SU-DHL-6 (cell line): ENCODE data around the gene ABLIM1.

Source experiments
- EZH2phosphoT487 ChIP-seq: fragments of 200-600 bp; sonication (generic), shearing (Covaris generic); conservative IDR thresholded peaks from 2 replicates; pipeline ENCODE4 v1.6.1; 2018; ENCODE audit warnings: mild to moderate bottlenecking, antibody characterized with exemption, low read length, moderate library complexity, mixed read lengths
- TF ChIP-seq, protein P1 (sequence below): fragments of 200-600 bp; sonication (generic); IDR thresholded peaks from one replicate; pipeline ENCODE4 v1.5.1; 2017; ENCODE audit warnings: antibody characterized with exemption, mild to moderate bottlenecking, low read length, moderate library complexity; ENCODE audit not compliant: insufficient read depth, poor library complexity, severe bottlenecking

- TF ChIP-seq, protein P1, sequence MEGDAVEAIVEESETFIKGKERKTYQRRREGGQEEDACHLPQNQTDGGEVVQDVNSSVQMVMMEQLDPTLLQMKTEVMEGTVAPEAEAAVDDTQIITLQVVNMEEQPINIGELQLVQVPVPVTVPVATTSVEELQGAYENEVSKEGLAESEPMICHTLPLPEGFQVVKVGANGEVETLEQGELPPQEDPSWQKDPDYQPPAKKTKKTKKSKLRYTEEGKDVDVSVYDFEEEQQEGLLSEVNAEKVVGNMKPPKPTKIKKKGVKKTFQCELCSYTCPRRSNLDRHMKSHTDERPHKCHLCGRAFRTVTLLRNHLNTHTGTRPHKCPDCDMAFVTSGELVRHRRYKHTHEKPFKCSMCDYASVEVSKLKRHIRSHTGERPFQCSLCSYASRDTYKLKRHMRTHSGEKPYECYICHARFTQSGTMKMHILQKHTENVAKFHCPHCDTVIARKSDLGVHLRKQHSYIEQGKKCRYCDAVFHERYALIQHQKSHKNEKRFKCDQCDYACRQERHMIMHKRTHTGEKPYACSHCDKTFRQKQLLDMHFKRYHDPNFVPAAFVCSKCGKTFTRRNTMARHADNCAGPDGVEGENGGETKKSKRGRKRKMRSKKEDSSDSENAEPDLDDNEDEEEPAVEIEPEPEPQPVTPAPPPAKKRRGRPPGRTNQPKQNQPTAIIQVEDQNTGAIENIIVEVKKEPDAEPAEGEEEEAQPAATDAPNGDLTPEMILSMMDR = no peak
- no peak for TF ChIP-seq EZH2phosphoT487
Observed at GRCh38 chr10:114448897-114449296, 209.2 kb downstream of the ABLIM1 start.
